ENCODE data around the gene ATOH7.
A peak's percentile ranks its signal among the peaks of the same experiment; 100 is the strongest.

Gene ATOH7

GRCh38 chr10:68235581-68235980, 3.7 kb upstream of the ATOH7 start:
- DNase-seq (ENCODE audit: low read depth) = no peak
- no peak overlapping the region for H3K4me3 ChIP-seq (ENCODE audit: low read length)

GRCh38 chr10:68235111-68235510, 3.2 kb upstream of the ATOH7 start:
- no peak overlapping the region for H3K9ac ChIP-seq (ENCODE audit: low read length)
- H3K27me3 ChIP-seq (replicated peaks; ENCODE audit: control insufficient read depth, insufficient read depth, low read length) = peaks cover 6% of the 10 kb centered on the region
- H3K36me3 ChIP-seq (ENCODE audit: control insufficient read depth, insufficient read depth, low read length, severe bottlenecking) = no peaks in the 10 kb centered on the region
- H3K4me3 ChIP-seq (ENCODE audit: low read length) = no peak overlapping the region
- no peaks in the 10 kb centered on the region for H3K9me3 ChIP-seq (ENCODE audit: control insufficient read depth, low read length)
- DNase-seq (ENCODE audit: low read depth) = no peak
- H3K4me1 ChIP-seq (ENCODE audit: control insufficient read depth, insufficient read depth, low read length) = peaks cover 8% of the 10 kb centered on the region

More at GRCh38 chr10:68235581-68235980, 3.7 kb upstream of the ATOH7 start:
- H3K9ac ChIP-seq (ENCODE audit: low read length) = no peak overlapping the region
- H3K9me3 ChIP-seq (ENCODE audit: control insufficient read depth, low read length) = no peaks in the 10 kb centered on the region
- peaks cover 6% of the 10 kb centered on the region for H3K27me3 ChIP-seq (replicated peaks; ENCODE audit: control insufficient read depth, insufficient read depth, low read length)
- peaks cover 8% of the 10 kb centered on the region for H3K4me1 ChIP-seq (ENCODE audit: control insufficient read depth, insufficient read depth, low read length)
- no peaks in the 10 kb centered on the region for H3K36me3 ChIP-seq (ENCODE audit: control insufficient read depth, insufficient read depth, low read length, severe bottlenecking)

- DNase-seq (ENCODE audit: low read depth) = no peak
Observed at GRCh38 chr10:68233046-68233445, 1.1 kb upstream of the ATOH7 start.

GRCh38 chr10:68231106-68231816, 652 bp downstream of the ATOH7 start:
- Histone ChIP-seq H3K36me3 (ENCODE audit: control insufficient read depth, insufficient read depth, low read length, severe bottlenecking) (no peaks in the 10 kb centered on the region), H3K27me3 (replicated peaks; ENCODE audit: control insufficient read depth, insufficient read depth, low read length) (peaks cover 6% of the 10 kb centered on the region), H3K4me3 (ENCODE audit: low read length) (peak overlapping the region; percentile 85), H3K9me3 (ENCODE audit: control insufficient read depth, low read length) (no peaks in the 10 kb centered on the region), H3K4me1 (ENCODE audit: control insufficient read depth, insufficient read depth, low read length) (peaks cover 8% of the 10 kb centered on the region), H3K9ac (ENCODE audit: low read length) (peak overlapping the region; percentile 78)
- peak; percentile 87 for DNase-seq (ENCODE audit: low read depth)

More at GRCh38 chr10:68233046-68233445, 1.1 kb upstream of the ATOH7 start:
- no peaks in the 10 kb centered on the region for H3K9me3 ChIP-seq (ENCODE audit: control insufficient read depth, low read length)
- no peaks in the 10 kb centered on the region for H3K36me3 ChIP-seq (ENCODE audit: control insufficient read depth, insufficient read depth, low read length, severe bottlenecking)
- H3K9ac ChIP-seq (ENCODE audit: low read length) = no peak overlapping the region
- H3K4me3 ChIP-seq (ENCODE audit: low read length) = no peak overlapping the region
- peaks cover 6% of the 10 kb centered on the region for H3K27me3 ChIP-seq (replicated peaks; ENCODE audit: control insufficient read depth, insufficient read depth, low read length)
- H3K4me1 ChIP-seq (ENCODE audit: control insufficient read depth, insufficient read depth, low read length) = peaks cover 8% of the 10 kb centered on the region

- Histone ChIP-seq H3K36me3 (ENCODE audit: control insufficient read depth, insufficient read depth, low read length, severe bottlenecking) (no peaks in the 10 kb centered on the region), H3K4me3 (ENCODE audit: low read length) (no peak overlapping the region), H3K27me3 (replicated peaks; ENCODE audit: control insufficient read depth, insufficient read depth, low read length) (peaks cover 6% of the 10 kb centered on the region), H3K4me1 (ENCODE audit: control insufficient read depth, insufficient read depth, low read length) (peaks cover 8% of the 10 kb centered on the region), H3K9me3 (ENCODE audit: control insufficient read depth, low read length) (no peaks in the 10 kb centered on the region), H3K9ac (ENCODE audit: low read length) (no peak overlapping the region)
- no peak for DNase-seq (ENCODE audit: low read depth)
Observed at GRCh38 chr10:68230268-68230667, 1.6 kb downstream of the ATOH7 start.

GRCh38 chr10:68224810-68225209, 7.1 kb downstream of the ATOH7 start:
- Histone ChIP-seq H3K27me3 (replicated peaks; ENCODE audit: control insufficient read depth, insufficient read depth, low read length) (no peaks in the 10 kb centered on the region), H3K9ac (ENCODE audit: low read length) (no peak overlapping the region), H3K4me1 (ENCODE audit: control insufficient read depth, insufficient read depth, low read length) (no peaks in the 10 kb centered on the region), H3K36me3 (ENCODE audit: control insufficient read depth, insufficient read depth, low read length, severe bottlenecking) (no peaks in the 10 kb centered on the region), H3K9me3 (ENCODE audit: control insufficient read depth, low read length) (no peaks in the 10 kb centered on the region), H3K4me3 (ENCODE audit: low read length) (no peak overlapping the region)
- peak; percentile 44 for DNase-seq (ENCODE audit: low read depth)

GRCh38 chr10:68223535-68224165, 8.3 kb downstream of the ATOH7 start:
- no peaks in the 10 kb centered on the region for H3K4me1 ChIP-seq (ENCODE audit: control insufficient read depth, insufficient read depth, low read length)
- H3K36me3 ChIP-seq (ENCODE audit: control insufficient read depth, insufficient read depth, low read length, severe bottlenecking) = no peaks in the 10 kb centered on the region
- no peaks in the 10 kb centered on the region for H3K27me3 ChIP-seq (replicated peaks; ENCODE audit: control insufficient read depth, insufficient read depth, low read length)
- H3K4me3 ChIP-seq (ENCODE audit: low read length) = no peak overlapping the region
- DNase-seq (ENCODE audit: low read depth) = no peak
- H3K9me3 ChIP-seq (ENCODE audit: control insufficient read depth, low read length) = no peaks in the 10 kb centered on the region
- H3K9ac ChIP-seq (ENCODE audit: low read length) = no peak overlapping the region

GRCh38 chr10:68222391-68222790, 9.5 kb downstream of the ATOH7 start:
- Histone ChIP-seq H3K27me3 (replicated peaks; ENCODE audit: control insufficient read depth, insufficient read depth, low read length) (no peaks in the 10 kb centered on the region), H3K9me3 (ENCODE audit: control insufficient read depth, low read length) (no peaks in the 10 kb centered on the region), H3K9ac (ENCODE audit: low read length) (no peak overlapping the region), H3K4me3 (ENCODE audit: low read length) (no peak overlapping the region), H3K36me3 (ENCODE audit: control insufficient read depth, insufficient read depth, low read length, severe bottlenecking) (no peaks in the 10 kb centered on the region), H3K4me1 (ENCODE audit: control insufficient read depth, insufficient read depth, low read length) (no peaks in the 10 kb centered on the region)
- DNase-seq (ENCODE audit: low read depth) = no peak

GRCh38 chr10:68221196-68221595, 10.7 kb downstream of the ATOH7 start:
- DNase-seq (ENCODE audit: low read depth) = peak; percentile 38
- no peak overlapping the region for H3K4me3 ChIP-seq (ENCODE audit: low read length)
- H3K9me3 ChIP-seq (ENCODE audit: control insufficient read depth, low read length) = no peaks in the 10 kb centered on the region
- no peaks in the 10 kb centered on the region for H3K4me1 ChIP-seq (ENCODE audit: control insufficient read depth, insufficient read depth, low read length)
- no peaks in the 10 kb centered on the region for H3K36me3 ChIP-seq (ENCODE audit: control insufficient read depth, insufficient read depth, low read length, severe bottlenecking)
- no peak overlapping the region for H3K9ac ChIP-seq (ENCODE audit: low read length)
- no peaks in the 10 kb centered on the region for H3K27me3 ChIP-seq (replicated peaks; ENCODE audit: control insufficient read depth, insufficient read depth, low read length)

GRCh38 chr10:68218786-68219185, 13.1 kb downstream of the ATOH7 start:
- Histone ChIP-seq H3K27me3 (replicated peaks; ENCODE audit: control insufficient read depth, insufficient read depth, low read length) (no peaks in the 10 kb centered on the region), H3K4me1 (ENCODE audit: control insufficient read depth, insufficient read depth, low read length) (no peaks in the 10 kb centered on the region), H3K36me3 (ENCODE audit: control insufficient read depth, insufficient read depth, low read length, severe bottlenecking) (no peaks in the 10 kb centered on the region), H3K9me3 (ENCODE audit: control insufficient read depth, low read length) (no peaks in the 10 kb centered on the region), H3K4me3 (ENCODE audit: low read length) (no peak overlapping the region), H3K9ac (ENCODE audit: low read length) (no peak overlapping the region)
- no peak for DNase-seq (ENCODE audit: low read depth)

- DNase-seq (ENCODE audit: low read depth) = peak; percentile 78
- Histone ChIP-seq H3K9ac (ENCODE audit: low read length) (no peak overlapping the region), H3K4me3 (ENCODE audit: low read length) (no peak overlapping the region), H3K27me3 (replicated peaks; ENCODE audit: control insufficient read depth, insufficient read depth, low read length) (no peaks in the 10 kb centered on the region), H3K9me3 (ENCODE audit: control insufficient read depth, low read length) (no peaks in the 10 kb centered on the region), H3K36me3 (ENCODE audit: control insufficient read depth, insufficient read depth, low read length, severe bottlenecking) (no peaks in the 10 kb centered on the region), H3K4me1 (ENCODE audit: control insufficient read depth, insufficient read depth, low read length) (no peaks in the 10 kb centered on the region)
Observed at GRCh38 chr10:68212721-68213352, 19.1 kb downstream of the ATOH7 start.

Data from adipocyte (in vitro differentiated cells).